NCI-H1048 (cell line): ENCODE data around the gene PRKAG1.
"Not testable (repeated sequence)": the region's sequence is repeated elsewhere in the genome, so short reads cannot be mapped to it uniquely, and the experiment has no call there.

Source experiments
- DNase-seq: peaks from one replicate; lab custom pipeline; 2025; lab: John Stamatoyannopoulos, UW

The PRKAG1 gene

GRCh38 chr12:49018261-49019119, at the start of gene PRKAG1:
Gene PRKAG1, minus strand, starts transcription at chr12:49018776. Its CDS starts 36 bp downstream, at chr12:49018740.
- peak; percentile 83 for DNase-seq

- no peak for DNase-seq
Measured at GRCh38 chr12:49066120-49066519, 47.5 kb upstream of the PRKAG1 start.

GRCh38 chr12:49064767-49065152, 46.2 kb upstream of the PRKAG1 start:
- DNase-seq: no peak

- not testable (repeated sequence) for DNase-seq
Measured at GRCh38 chr12:49061916-49062315, 43.3 kb upstream of the PRKAG1 start.

GRCh38 chr12:49061157-49061650, 42.6 kb upstream of the PRKAG1 start:
- DNase-seq: no peak

- DNase-seq: peak; percentile 66
Measured at GRCh38 chr12:49060237-49061156, 41.9 kb upstream of the PRKAG1 start, which contains the start of gene KMT2D. Gene KMT2D, minus strand, starts transcription at chr12:49060794. Its CDS starts 5,470 bp downstream, at chr12:49055324.

- no peak for DNase-seq
Measured at GRCh38 chr12:49059299-49060171, 41.0 kb upstream of the PRKAG1 start.

GRCh38 chr12:49059045-49059298, 40.4 kb upstream of the PRKAG1 start:
- no peak for DNase-seq

- no peak for DNase-seq
Measured at GRCh38 chr12:49058366-49059044, 39.9 kb upstream of the PRKAG1 start.

GRCh38 chr12:49057888-49058287, 39.3 kb upstream of the PRKAG1 start:
- DNase-seq: no peak

GRCh38 chr12:49055978-49056754, 37.6 kb upstream of the PRKAG1 start:
- DNase-seq: no peak

GRCh38 chr12:49055092-49055491, 36.5 kb upstream of the PRKAG1 start:
- DNase-seq: no peak

GRCh38 chr12:49054524-49054923, 35.9 kb upstream of the PRKAG1 start:
- DNase-seq: no peak

- DNase-seq: no peak
Measured at GRCh38 chr12:49054096-49054495, 35.5 kb upstream of the PRKAG1 start.

- DNase-seq: no peak
Measured at GRCh38 chr12:49052451-49053208, 34.1 kb upstream of the PRKAG1 start.

- DNase-seq: no peak
Measured at GRCh38 chr12:49051777-49052438, 33.3 kb upstream of the PRKAG1 start.

GRCh38 chr12:49051373-49051764, 32.8 kb upstream of the PRKAG1 start:
- no peak for DNase-seq

- DNase-seq: no peak
Measured at GRCh38 chr12:49050507-49051372, 32.2 kb upstream of the PRKAG1 start.
